ENCODE data around the gene UGT1A10.

Gene UGT1A10

GRCh38 chr2:233803994-233804393 is 167.7 kb downstream of the UGT1A10 start:
- H3K4me3 ChIP-seq (ENCODE audit: low read depth, low read length), result no peak overlapping the region
- peaks cover 59% of the 10 kb centered on the region for H3K27me3 ChIP-seq (ENCODE audit: insufficient read depth, low read length)

GRCh38 chr2:233807215-233807865 is 171.1 kb downstream of the UGT1A10 start:
- no peaks in the 10 kb centered on the region for H3K4me1 ChIP-seq (ENCODE audit: control insufficient read depth, insufficient read depth, low read length, unreplicated experiment)
- H3K36me3 ChIP-seq (ENCODE audit: insufficient read depth, low read length), result no peaks in the 10 kb centered on the region
- H2AFZ ChIP-seq (ENCODE audit: low read length, unreplicated experiment), result no peak overlapping the region
- H3K79me2 ChIP-seq (ENCODE audit: control insufficient read depth, insufficient read depth, low read length, unreplicated experiment), result no peaks in the 10 kb centered on the region
- H3K27ac ChIP-seq (ENCODE audit: low read depth, low read length), result no peak overlapping the region
- no peak overlapping the region for H3K4me3 ChIP-seq (ENCODE audit: low read depth, low read length)
- H3K27me3 ChIP-seq (ENCODE audit: insufficient read depth, low read length), result peaks cover 76% of the 10 kb centered on the region

More at GRCh38 chr2:233803994-233804393, 167.7 kb downstream of the UGT1A10 start:
- Histone ChIP-seq H3K27ac (ENCODE audit: low read depth, low read length) (no peak overlapping the region), H3K36me3 (ENCODE audit: insufficient read depth, low read length) (no peaks in the 10 kb centered on the region), H2AFZ (ENCODE audit: low read length, unreplicated experiment) (no peak overlapping the region), H3K79me2 (ENCODE audit: control insufficient read depth, insufficient read depth, low read length, unreplicated experiment) (no peaks in the 10 kb centered on the region), H3K4me1 (ENCODE audit: control insufficient read depth, insufficient read depth, low read length, unreplicated experiment) (no peaks in the 10 kb centered on the region)

GRCh38 chr2:233807966-233808935 is 172.0 kb downstream of the UGT1A10 start:
- no peaks in the 10 kb centered on the region for H3K79me2 ChIP-seq (ENCODE audit: control insufficient read depth, insufficient read depth, low read length, unreplicated experiment)
- no peak overlapping the region for H3K4me3 ChIP-seq (ENCODE audit: low read depth, low read length)
- peaks cover 79% of the 10 kb centered on the region for H3K27me3 ChIP-seq (ENCODE audit: insufficient read depth, low read length)
- no peaks in the 10 kb centered on the region for H3K4me1 ChIP-seq (ENCODE audit: control insufficient read depth, insufficient read depth, low read length, unreplicated experiment)
- no peak overlapping the region for H3K27ac ChIP-seq (ENCODE audit: low read depth, low read length)
- no peak overlapping the region for H2AFZ ChIP-seq (ENCODE audit: low read length, unreplicated experiment)
- H3K36me3 ChIP-seq (ENCODE audit: insufficient read depth, low read length), result no peaks in the 10 kb centered on the region

GRCh38 chr2:233810385-233810784 is 174.1 kb downstream of the UGT1A10 start:
- no peaks in the 10 kb centered on the region for H3K4me1 ChIP-seq (ENCODE audit: control insufficient read depth, insufficient read depth, low read length, unreplicated experiment)
- no peaks in the 10 kb centered on the region for H3K36me3 ChIP-seq (ENCODE audit: insufficient read depth, low read length)
- no peaks in the 10 kb centered on the region for H3K79me2 ChIP-seq (ENCODE audit: control insufficient read depth, insufficient read depth, low read length, unreplicated experiment)
- no peak overlapping the region for H3K4me3 ChIP-seq (ENCODE audit: low read depth, low read length)
- no peak overlapping the region for H2AFZ ChIP-seq (ENCODE audit: low read length, unreplicated experiment)
- no peak overlapping the region for H3K27ac ChIP-seq (ENCODE audit: low read depth, low read length)
- peaks cover 62% of the 10 kb centered on the region for H3K27me3 ChIP-seq (ENCODE audit: insufficient read depth, low read length)

GRCh38 chr2:233811087-233811486 is 174.8 kb downstream of the UGT1A10 start:
- no peak overlapping the region for H2AFZ ChIP-seq (ENCODE audit: low read length, unreplicated experiment)
- peaks cover 56% of the 10 kb centered on the region for H3K27me3 ChIP-seq (ENCODE audit: insufficient read depth, low read length)
- no peaks in the 10 kb centered on the region for H3K79me2 ChIP-seq (ENCODE audit: control insufficient read depth, insufficient read depth, low read length, unreplicated experiment)
- H3K36me3 ChIP-seq (ENCODE audit: insufficient read depth, low read length), result no peaks in the 10 kb centered on the region
- H3K4me3 ChIP-seq (ENCODE audit: low read depth, low read length), result no peak overlapping the region
- no peaks in the 10 kb centered on the region for H3K4me1 ChIP-seq (ENCODE audit: control insufficient read depth, insufficient read depth, low read length, unreplicated experiment)
- no peak overlapping the region for H3K27ac ChIP-seq (ENCODE audit: low read depth, low read length)

- peaks cover 51% of the 10 kb centered on the region for H3K27me3 ChIP-seq (ENCODE audit: insufficient read depth, low read length)
- H3K4me1 ChIP-seq (ENCODE audit: control insufficient read depth, insufficient read depth, low read length, unreplicated experiment), result no peaks in the 10 kb centered on the region
- no peaks in the 10 kb centered on the region for H3K79me2 ChIP-seq (ENCODE audit: control insufficient read depth, insufficient read depth, low read length, unreplicated experiment)
- H3K36me3 ChIP-seq (ENCODE audit: insufficient read depth, low read length), result no peaks in the 10 kb centered on the region
- H2AFZ ChIP-seq (ENCODE audit: low read length, unreplicated experiment), result no peak overlapping the region
- H3K27ac ChIP-seq (ENCODE audit: low read depth, low read length), result no peak overlapping the region
- no peak overlapping the region for H3K4me3 ChIP-seq (ENCODE audit: low read depth, low read length)
Measured at GRCh38 chr2:233811732-233812131, 175.5 kb downstream of the UGT1A10 start.

- no peak overlapping the region for H3K4me3 ChIP-seq (ENCODE audit: low read depth, low read length)
- peaks cover 4% of the 10 kb centered on the region for H3K4me1 ChIP-seq (ENCODE audit: control insufficient read depth, insufficient read depth, low read length, unreplicated experiment)
- H3K27ac ChIP-seq (ENCODE audit: low read depth, low read length), result no peak overlapping the region
- peaks cover 41% of the 10 kb centered on the region for H3K27me3 ChIP-seq (ENCODE audit: insufficient read depth, low read length)
- no peaks in the 10 kb centered on the region for H3K79me2 ChIP-seq (ENCODE audit: control insufficient read depth, insufficient read depth, low read length, unreplicated experiment)
- no peak overlapping the region for H2AFZ ChIP-seq (ENCODE audit: low read length, unreplicated experiment)
- no peaks in the 10 kb centered on the region for H3K36me3 ChIP-seq (ENCODE audit: insufficient read depth, low read length)
Measured at GRCh38 chr2:233813236-233814055, 177.2 kb downstream of the UGT1A10 start.

- Histone ChIP-seq H3K79me2 (ENCODE audit: control insufficient read depth, insufficient read depth, low read length, unreplicated experiment) (no peaks in the 10 kb centered on the region), H3K27ac (ENCODE audit: low read depth, low read length) (no peak overlapping the region), H2AFZ (ENCODE audit: low read length, unreplicated experiment) (no peak overlapping the region), H3K4me1 (ENCODE audit: control insufficient read depth, insufficient read depth, low read length, unreplicated experiment) (peaks cover 4% of the 10 kb centered on the region), H3K27me3 (ENCODE audit: insufficient read depth, low read length) (peaks cover 33% of the 10 kb centered on the region), H3K4me3 (ENCODE audit: low read depth, low read length) (no peak overlapping the region), H3K36me3 (ENCODE audit: insufficient read depth, low read length) (no peaks in the 10 kb centered on the region)
Measured at GRCh38 chr2:233814056-233814835, 178.0 kb downstream of the UGT1A10 start.

- Histone ChIP-seq H3K79me2 (ENCODE audit: control insufficient read depth, insufficient read depth, low read length, unreplicated experiment) (no peaks in the 10 kb centered on the region), H2AFZ (ENCODE audit: low read length, unreplicated experiment) (no peak overlapping the region), H3K27me3 (ENCODE audit: insufficient read depth, low read length) (peaks cover 18% of the 10 kb centered on the region), H3K27ac (ENCODE audit: low read depth, low read length) (no peak overlapping the region), H3K4me1 (ENCODE audit: control insufficient read depth, insufficient read depth, low read length, unreplicated experiment) (peaks cover 4% of the 10 kb centered on the region), H3K36me3 (ENCODE audit: insufficient read depth, low read length) (no peaks in the 10 kb centered on the region), H3K4me3 (ENCODE audit: low read depth, low read length) (no peak overlapping the region)
Measured at GRCh38 chr2:233815861-233816260, 179.6 kb downstream of the UGT1A10 start.

- no peak overlapping the region for H3K27ac ChIP-seq (ENCODE audit: low read depth, low read length)
- H2AFZ ChIP-seq (ENCODE audit: low read length, unreplicated experiment), result no peak overlapping the region
Measured at GRCh38 chr2:233816334-233816733, 180.1 kb downstream of the UGT1A10 start.

More at GRCh38 chr2:233816334-233816733, 180.1 kb downstream of the UGT1A10 start:
- H3K79me2 ChIP-seq (ENCODE audit: control insufficient read depth, insufficient read depth, low read length, unreplicated experiment), result no peaks in the 10 kb centered on the region
- no peaks in the 10 kb centered on the region for H3K36me3 ChIP-seq (ENCODE audit: insufficient read depth, low read length)
- H3K4me1 ChIP-seq (ENCODE audit: control insufficient read depth, insufficient read depth, low read length, unreplicated experiment), result peaks cover 4% of the 10 kb centered on the region
- no peak overlapping the region for H3K4me3 ChIP-seq (ENCODE audit: low read depth, low read length)
- H3K27me3 ChIP-seq (ENCODE audit: insufficient read depth, low read length), result peaks cover 14% of the 10 kb centered on the region; the same call in 1 of the 2 replicates

All from ACC112 (cell line).